EL (cell line): ENCODE data around the gene ZDHHC5.

Experiments used
- DNase-seq: peaks from one replicate; pipeline ENCODE4 v3.0.0-alpha.2; 2016

Gene ZDHHC5

GRCh38 chr11:57667736-57668433 is at the start of gene ZDHHC5:
Gene ZDHHC5 (plus strand): TSS chr11:57668114. CDS start chr11:57673091, 4,977 bp downstream.
- DNase-seq: peak; percentile 99

- no peak for DNase-seq
These were observed 49.5 kb upstream of the ZDHHC5 start for GRCh38 chr11:57618438-57618837.

- DNase-seq: no peak
These were observed 48.6 kb upstream of the ZDHHC5 start for GRCh38 chr11:57619331-57619730.

GRCh38 chr11:57620467-57620866 is 47.4 kb upstream of the ZDHHC5 start:
- no peak for DNase-seq

- DNase-seq: no peak
These were observed 45.7 kb upstream of the ZDHHC5 start for GRCh38 chr11:57622263-57622662.

GRCh38 chr11:57624864-57625263 is 43.0 kb upstream of the ZDHHC5 start:
- no peak for DNase-seq

- no peak for DNase-seq
These were observed 41.0 kb upstream of the ZDHHC5 start for GRCh38 chr11:57626895-57627294.

- DNase-seq: no peak
These were observed 37.7 kb upstream of the ZDHHC5 start for GRCh38 chr11:57630171-57630570.

- no peak for DNase-seq
These were observed 35.8 kb upstream of the ZDHHC5 start for GRCh38 chr11:57632116-57632515.

- no peak for DNase-seq
These were observed 34.4 kb upstream of the ZDHHC5 start for GRCh38 chr11:57633394-57634070.

- DNase-seq: no peak
These were observed 33.6 kb upstream of the ZDHHC5 start for GRCh38 chr11:57634311-57634710.

- DNase-seq: no peak
These were observed 32.7 kb upstream of the ZDHHC5 start for GRCh38 chr11:57635246-57635645.

- DNase-seq: peak; percentile 86
These were observed 30.3 kb upstream of the ZDHHC5 start for GRCh38 chr11:57637626-57638004.

GRCh38 chr11:57638005-57638781 is 29.7 kb upstream of the ZDHHC5 start:
- DNase-seq: peak; percentile 93

GRCh38 chr11:57638811-57639320 is 29.0 kb upstream of the ZDHHC5 start:
- no peak for DNase-seq

- DNase-seq: peak; percentile 63
These were observed 28.4 kb upstream of the ZDHHC5 start for GRCh38 chr11:57639321-57640067.

- DNase-seq: no peak
These were observed 27.7 kb upstream of the ZDHHC5 start for GRCh38 chr11:57640068-57640800.

- peak; percentile 64 for DNase-seq
These were observed 26.7 kb upstream of the ZDHHC5 start for GRCh38 chr11:57641011-57641807.

GRCh38 chr11:57643802-57644201 is 24.1 kb upstream of the ZDHHC5 start:
- DNase-seq: no peak

GRCh38 chr11:57644748-57645688 is 22.9 kb upstream of the ZDHHC5 start:
- peak; percentile 73 for DNase-seq
